Esophagus squamous epithelium (tissue), 5 donors: ENCODE measurements around the gene GIGYF2. TPM values are rescaled to one million over a fixed set of nuclear protein-coding genes. Genes with fewer than 3 reads are reported as not detected.

ENCODE experiments used
- DNase-seq: peaks from one replicate; lab custom pipeline; 2025; lab: John Stamatoyannopoulos, UW
- H3K27ac ChIP-seq, 4 donors: fragments of 200-600 bp; sonication (generic); one replicate each; pipeline ENCODE4 v1.5.1; 2016 to 2019; ENCODE audit warnings: mild to moderate bottlenecking in 1 of 4
- H3K27me3 ChIP-seq, 4 donors: fragments of 200-600 bp; sonication (generic); 1 replicate in 3 of 4; 2 replicates in 1 of 4; pipeline versions ENCODE4 v1.5.1 to v1.6.0; 2017 to 2021; ENCODE audit warnings: antibody characterized with exemption in 1 of 4
- H3K36me3 ChIP-seq, 3 donors: fragments of 200-600 bp; sonication (generic); one replicate each; pipeline ENCODE4 v1.5.1; 2016 to 2019
- H3K4me1 ChIP-seq, 3 donors: fragments of 200-600 bp; sonication (generic); one replicate each; pipeline ENCODE4 v1.5.1; 2017 to 2019
- H3K4me3 ChIP-seq, 4 donors: fragments of 200-600 bp; sonication (generic); 1 replicate in 3 of 4; 2 replicates in 1 of 4; pipeline ENCODE4 v1.5.1; 2016 to 2019; ENCODE audit warnings: mild to moderate bottlenecking in 2 of 4, moderate library complexity in 1 of 4
- H3K9me3 ChIP-seq, 3 donors: fragments of 200-600 bp; sonication (generic); one replicate each; pipeline ENCODE4 v1.5.1; 2016 to 2019
- POLR2A ChIP-seq, 4 donors: fragments of 450-650 bp; IDR thresholded peaks; one replicate each; pipeline ENCODE4 v1.6.1; 2017; ENCODE audit warnings: antibody characterized with exemption in 4 of 4, mild to moderate bottlenecking in 4 of 4, moderate library complexity in 3 of 4
- WGBS, 2 donors: methylation state at CpG; one replicate each; pipeline ENCODE4 v1.1.5; 2018; 5-methylcytosine and 5-hydroxymethylcytosine counted together
- intact Hi-C: fragments of 100-400 bp; cut with DNase I; formaldehyde crosslinking; loops from one replicate; pipeline ENCODE4 v1.15.0; 2022
- total RNA-seq, 4 donors: library from RNA; depleted of rRNA; stranded (reverse); fragments of >200 nt; gene quantifications; one replicate each; pipeline ENCODE4 v1.1.0, GENCODE V29; 2016
- TF ChIP-seq, protein P1 (sequence below), 6 experiments: fragments of 450-650 bp in 4 of 6; fragments of 200-600 bp in 2 of 6; sonication (generic) in 2 of 6; IDR thresholded peaks; one replicate each; pipeline ENCODE4 v1.5.1; 2016 to 2019; ENCODE audit warnings: antibody characterized with exemption in 6 of 6, mild to moderate bottlenecking in 4 of 6, moderate library complexity in 4 of 6
- donor health status: DM: yes; HTN: yes; CAD: no.

The GIGYF2 gene
- total RNA-seq, 4 donors from 2014 or later: 48.7 to 79.0 (median 62.0) TPM

DNA sequence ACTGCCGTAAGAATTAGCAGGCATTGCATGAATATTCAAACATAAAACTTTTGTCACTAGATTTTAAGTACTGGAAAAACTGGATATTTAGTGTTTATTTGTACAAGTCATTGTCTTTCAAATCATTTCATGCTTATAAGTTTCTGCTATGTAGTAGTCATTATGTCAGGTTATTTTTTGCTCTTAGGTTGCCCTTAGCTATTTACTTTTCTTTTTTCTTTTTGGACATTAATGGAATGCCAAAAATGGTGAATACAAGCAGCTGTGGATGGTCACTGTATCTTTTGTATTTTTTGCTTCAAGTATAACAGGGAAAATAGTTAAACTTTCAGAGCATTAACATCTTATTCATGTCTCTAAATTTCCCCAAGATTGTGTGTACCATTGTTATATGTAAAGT is 97.8 kb downstream of the GIGYF2 start:
- Histone ChIP-seq H3K4me1 (peaks cover 0 to 6% (median 0%) of the 10 kb centered on the region in 3 donors), H3K27ac (no peak overlapping the region), H3K36me3 (peaks cover 12 to 98% (median 33%) of the 10 kb centered on the region in 3 donors), H3K27me3 (no peaks in the 10 kb centered on the region), H3K4me3 (no peak overlapping the region), H3K9me3 (no peaks in the 10 kb centered on the region)
- no peak for TF ChIP-seq POLR2A (IDR thresholded peaks at IDR 0.05)
- TF ChIP-seq, protein P1, sequence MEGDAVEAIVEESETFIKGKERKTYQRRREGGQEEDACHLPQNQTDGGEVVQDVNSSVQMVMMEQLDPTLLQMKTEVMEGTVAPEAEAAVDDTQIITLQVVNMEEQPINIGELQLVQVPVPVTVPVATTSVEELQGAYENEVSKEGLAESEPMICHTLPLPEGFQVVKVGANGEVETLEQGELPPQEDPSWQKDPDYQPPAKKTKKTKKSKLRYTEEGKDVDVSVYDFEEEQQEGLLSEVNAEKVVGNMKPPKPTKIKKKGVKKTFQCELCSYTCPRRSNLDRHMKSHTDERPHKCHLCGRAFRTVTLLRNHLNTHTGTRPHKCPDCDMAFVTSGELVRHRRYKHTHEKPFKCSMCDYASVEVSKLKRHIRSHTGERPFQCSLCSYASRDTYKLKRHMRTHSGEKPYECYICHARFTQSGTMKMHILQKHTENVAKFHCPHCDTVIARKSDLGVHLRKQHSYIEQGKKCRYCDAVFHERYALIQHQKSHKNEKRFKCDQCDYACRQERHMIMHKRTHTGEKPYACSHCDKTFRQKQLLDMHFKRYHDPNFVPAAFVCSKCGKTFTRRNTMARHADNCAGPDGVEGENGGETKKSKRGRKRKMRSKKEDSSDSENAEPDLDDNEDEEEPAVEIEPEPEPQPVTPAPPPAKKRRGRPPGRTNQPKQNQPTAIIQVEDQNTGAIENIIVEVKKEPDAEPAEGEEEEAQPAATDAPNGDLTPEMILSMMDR (IDR thresholded peaks at IDR 0.05): no peak
- 62 to 70% methylated on average over 1 of the region's 1 CpG for WGBS, 2 donors
- intact Hi-C loops: no loop called here
- DNase-seq: no peak

DNA sequence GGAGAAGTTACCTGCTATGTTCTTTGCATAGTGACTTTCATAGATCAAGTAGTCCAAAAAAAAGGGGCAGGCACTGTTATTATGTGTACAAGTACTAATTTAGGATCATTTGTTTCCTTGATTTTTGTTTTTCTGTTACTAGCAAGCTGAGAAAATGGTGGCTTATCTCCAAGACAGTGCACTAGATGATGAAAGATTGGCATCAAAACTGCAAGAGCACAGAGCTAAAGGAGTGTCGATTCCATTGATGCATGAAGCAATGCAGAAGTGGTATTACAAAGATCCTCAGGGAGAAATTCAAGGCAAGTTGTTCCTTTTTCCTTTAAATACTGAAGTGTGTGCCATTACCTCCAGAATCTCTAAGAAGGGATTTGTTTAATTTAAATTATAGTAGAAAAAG is 98.8 kb downstream of the GIGYF2 start:
- DNase-seq: no peak
- WGBS, 2 donors: 58 to 77% methylated on average over 1 of the region's 1 CpG
- TF ChIP-seq, protein P1 (IDR thresholded peaks at IDR 0.05): no peak
- no peak for TF ChIP-seq POLR2A (IDR thresholded peaks at IDR 0.05)
- Histone ChIP-seq H3K27me3 (no peaks in the 10 kb centered on the region), H3K4me1 (peaks cover 0 to 6% (median 0%) of the 10 kb centered on the region in 3 donors), H3K36me3 (peaks cover 7 to 98% (median 31%) of the 10 kb centered on the region in 3 donors), H3K9me3 (no peaks in the 10 kb centered on the region), H3K4me3 (no peak overlapping the region), H3K27ac (no peak overlapping the region)
- intact Hi-C loops: no loop called here

DNA sequence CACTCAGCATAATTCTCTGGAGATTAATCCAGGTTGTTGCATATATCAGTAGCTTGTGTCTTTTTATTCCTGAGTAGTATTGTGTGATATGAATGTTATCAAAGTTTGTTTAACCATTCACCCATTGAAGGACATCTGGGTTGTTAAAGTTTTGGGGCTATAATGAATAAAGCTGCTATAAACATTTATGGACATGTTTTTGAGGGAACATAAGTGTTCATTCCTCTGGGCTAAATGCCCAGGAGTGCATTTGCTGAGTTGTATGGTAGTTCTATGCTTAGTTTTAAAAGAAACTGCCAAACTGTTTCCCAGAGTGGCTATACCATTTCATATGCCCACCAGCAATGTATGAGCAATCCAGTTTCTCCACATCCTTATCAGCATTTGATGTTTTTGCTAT is 101.1 kb downstream of the GIGYF2 start:
- peaks cover 0 to 12% (median 2%) of the 10 kb centered on the region in 3 donors for H3K9me3 ChIP-seq
- no peak for TF ChIP-seq POLR2A (IDR thresholded peaks at IDR 0.05)
- TF ChIP-seq, protein P1 (IDR thresholded peaks at IDR 0.05): no peak
- no peak overlapping the region for H3K4me3 ChIP-seq
- intact Hi-C loops: no loop called here
- peaks cover 0 to 1% (median 0%) of the 10 kb centered on the region in 3 donors for H3K4me1 ChIP-seq
- no peak overlapping the region for H3K27ac ChIP-seq
- no peaks in the 10 kb centered on the region for H3K27me3 ChIP-seq
- no peak for DNase-seq
- peaks cover 0 to 98% (median 20%) of the 10 kb centered on the region in 3 donors for H3K36me3 ChIP-seq

DNA sequence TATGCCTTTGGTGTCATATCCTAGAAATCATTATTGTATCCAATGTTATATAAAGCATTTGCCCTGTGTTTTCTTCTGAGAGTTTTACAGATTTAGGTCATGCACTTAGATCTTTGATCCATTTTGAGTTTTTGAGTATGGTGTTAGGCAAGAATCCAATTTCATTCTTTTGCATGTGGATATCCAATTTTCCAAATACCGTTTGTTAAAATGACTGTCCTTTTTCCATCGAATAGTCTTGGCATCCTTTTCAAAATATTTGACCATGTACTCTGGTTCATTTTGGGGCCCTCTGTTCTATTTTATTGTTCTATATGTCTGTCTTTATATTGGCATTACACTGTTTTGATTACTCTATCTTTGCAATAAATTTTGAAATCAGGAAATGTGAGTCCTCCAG is 103.0 kb downstream of the GIGYF2 start:
- intact Hi-C loops: no loop called here
- Histone ChIP-seq H3K4me3 (no peak overlapping the region), H3K36me3 (peaks cover 0 to 92% (median 17%) of the 10 kb centered on the region in 3 donors), H3K4me1 (no peaks in the 10 kb centered on the region), H3K9me3 (peaks cover 0 to 12% (median 2%) of the 10 kb centered on the region in 3 donors), H3K27ac (no peak overlapping the region), H3K27me3 (no peaks in the 10 kb centered on the region)
- no peak for DNase-seq
- WGBS, 2 donors: 71 to 73% methylated on average over 2 of the region's 2 CpGs
- TF ChIP-seq, protein P1 (IDR thresholded peaks at IDR 0.05): no peak
- TF ChIP-seq POLR2A (IDR thresholded peaks at IDR 0.05): no peak

DNA sequence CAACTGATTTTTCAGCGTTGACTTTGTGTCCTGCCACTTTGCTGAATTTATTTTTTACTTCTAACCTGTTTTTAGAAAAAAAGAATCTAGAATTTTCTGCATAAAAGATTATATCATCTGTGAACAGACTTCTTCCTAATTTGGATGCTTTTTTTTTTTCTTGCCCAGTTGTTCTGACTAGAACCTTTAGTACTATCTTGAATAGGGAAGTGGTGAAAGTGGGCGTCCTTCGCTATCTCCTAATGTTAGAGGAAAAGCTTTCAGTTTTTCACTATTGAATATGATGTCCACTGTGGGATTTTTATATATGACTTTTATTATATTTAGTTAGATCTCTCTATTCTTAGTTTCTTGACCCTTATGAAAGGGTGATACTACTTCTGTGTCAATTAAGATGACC is 105.0 kb downstream of the GIGYF2 start:
- Histone ChIP-seq H3K36me3 (peaks cover 0 to 92% (median 15%) of the 10 kb centered on the region in 3 donors), H3K27me3 (no peaks in the 10 kb centered on the region), H3K4me3 (no peak overlapping the region), H3K9me3 (peaks cover 0 to 12% (median 2%) of the 10 kb centered on the region in 3 donors), H3K4me1 (no peaks in the 10 kb centered on the region), H3K27ac (no peak overlapping the region)
- TF ChIP-seq, protein P1 (IDR thresholded peaks at IDR 0.05): no peak
- TF ChIP-seq POLR2A (IDR thresholded peaks at IDR 0.05): no peak
- DNase-seq: no peak
- 74 to 84% methylated on average over 3 of the region's 3 CpGs for WGBS, 2 donors
- intact Hi-C loops: no loop called here
